ENCODE data around the gene SEMA3C.

The SEMA3C gene

GRCh38 chr7:80819503-80819902, 99.3 kb downstream of the SEMA3C start:
- no peak for DNase-seq (ENCODE audit: low read depth in 1 of 2, low spot score in 1 of 2)
- no peak overlapping the region for H3K4me3 ChIP-seq (replicated peaks; ENCODE audit: insufficient read depth, low read length)
- no peaks in the 10 kb centered on the region for H3K27me3 ChIP-seq (ENCODE audit: insufficient read depth, poor library complexity, severe bottlenecking)
- no peak for TF ChIP-seq SPI1 (IDR thresholded peaks at IDR 0.05; ENCODE audit: borderline replicate concordance, low read depth)
- no peak for TF ChIP-seq CTCF (IDR thresholded peaks at IDR 0.05; ENCODE audit: insufficient read depth, low read length)
- no peak for TF ChIP-seq POLR2AphosphoS5 (IDR thresholded peaks at IDR 0.05; ENCODE audit: low read depth)
- no peak for TF ChIP-seq REST (IDR thresholded peaks at IDR 0.05; ENCODE audit: insufficient replicate concordance, low read depth)
- no peak for TF ChIP-seq GABPA (IDR thresholded peaks at IDR 0.05; ENCODE audit: low read depth)
- no peak overlapping the region for H3K27ac ChIP-seq (replicated peaks)

- DNase-seq (ENCODE audit: low read depth in 1 of 2, low spot score in 1 of 2): no peak
- H3K27ac ChIP-seq (replicated peaks): no peak overlapping the region
- H3K27me3 ChIP-seq (ENCODE audit: insufficient read depth, poor library complexity, severe bottlenecking): no peaks in the 10 kb centered on the region
- TF ChIP-seq CTCF (IDR thresholded peaks at IDR 0.05; ENCODE audit: insufficient read depth, low read length) (no peak), REST (IDR thresholded peaks at IDR 0.05; ENCODE audit: insufficient replicate concordance, low read depth) (no peak), POLR2AphosphoS5 (IDR thresholded peaks at IDR 0.05; ENCODE audit: low read depth) (no peak), GABPA (IDR thresholded peaks at IDR 0.05; ENCODE audit: low read depth) (no peak), SPI1 (IDR thresholded peaks at IDR 0.05; ENCODE audit: borderline replicate concordance, low read depth) (no peak)
- H3K4me3 ChIP-seq (replicated peaks; ENCODE audit: insufficient read depth, low read length): no peak overlapping the region
Observed at GRCh38 chr7:80818181-80818580, 100.7 kb downstream of the SEMA3C start.

DNA sequence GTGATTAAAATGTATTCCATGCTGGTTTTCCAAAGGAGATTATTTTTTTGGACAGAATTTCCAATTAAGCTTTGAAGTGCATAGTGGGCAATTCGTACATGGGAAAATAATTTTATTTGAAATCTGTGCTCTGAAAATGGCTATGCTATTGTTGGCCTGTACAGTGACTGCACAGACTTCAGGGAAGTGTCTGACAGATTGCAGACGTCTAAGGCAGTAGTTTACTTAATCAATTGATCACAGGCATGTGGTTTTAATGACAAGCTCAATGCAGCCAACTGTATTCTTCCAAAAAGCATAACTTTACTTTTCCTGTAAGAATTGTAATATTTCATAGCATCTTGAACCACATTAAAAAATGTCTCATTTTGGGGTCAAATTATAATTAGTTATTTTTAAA, 102.0 kb downstream of the SEMA3C start:
- DNase-seq (ENCODE audit: low read depth in 1 of 2, low spot score in 1 of 2): no peak
- Histone ChIP-seq H3K27me3 (ENCODE audit: insufficient read depth, poor library complexity, severe bottlenecking) (no peaks in the 10 kb centered on the region), H3K4me3 (replicated peaks; ENCODE audit: insufficient read depth, low read length) (no peak overlapping the region), H3K27ac (replicated peaks) (no peak overlapping the region)
- TF ChIP-seq POLR2AphosphoS5 (IDR thresholded peaks at IDR 0.05; ENCODE audit: low read depth) (no peak), SPI1 (IDR thresholded peaks at IDR 0.05; ENCODE audit: borderline replicate concordance, low read depth) (no peak), CTCF (IDR thresholded peaks at IDR 0.05; ENCODE audit: insufficient read depth, low read length) (no peak), GABPA (IDR thresholded peaks at IDR 0.05; ENCODE audit: low read depth) (no peak), REST (IDR thresholded peaks at IDR 0.05; ENCODE audit: insufficient replicate concordance, low read depth) (no peak)
